ENCODE measurements around the gene LRRC2. TPM values are rescaled to one million over a fixed set of nuclear protein-coding genes. Genes with fewer than 3 reads are reported as not detected.

LRRC2 gene, protein sequence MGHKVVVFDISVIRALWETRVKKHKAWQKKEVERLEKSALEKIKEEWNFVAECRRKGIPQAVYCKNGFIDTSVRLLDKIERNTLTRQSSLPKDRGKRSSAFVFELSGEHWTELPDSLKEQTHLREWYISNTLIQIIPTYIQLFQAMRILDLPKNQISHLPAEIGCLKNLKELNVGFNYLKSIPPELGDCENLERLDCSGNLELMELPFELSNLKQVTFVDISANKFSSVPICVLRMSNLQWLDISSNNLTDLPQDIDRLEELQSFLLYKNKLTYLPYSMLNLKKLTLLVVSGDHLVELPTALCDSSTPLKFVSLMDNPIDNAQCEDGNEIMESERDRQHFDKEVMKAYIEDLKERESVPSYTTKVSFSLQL
- total RNA-seq, result 1 to 10 TPM; 1.8 to 2.8 (median 2.5) TPM
- long read RNA-seq, donor 1, full-length matches to known transcripts, result 1 of 1 reads
- long read RNA-seq, donor 1, partial matches to known transcripts, result 0 of 1 reads
- long read RNA-seq, donor 1, other reads (novel, unspliced or antisense), result 0 of 1 reads
- long read RNA-seq, donor 2, full-length matches to known transcripts, result 1 of 1 reads
- long read RNA-seq, donor 2, partial matches to known transcripts, result 0 of 1 reads
- long read RNA-seq, donor 2, other reads (novel, unspliced or antisense), result 0 of 1 reads

DNA sequence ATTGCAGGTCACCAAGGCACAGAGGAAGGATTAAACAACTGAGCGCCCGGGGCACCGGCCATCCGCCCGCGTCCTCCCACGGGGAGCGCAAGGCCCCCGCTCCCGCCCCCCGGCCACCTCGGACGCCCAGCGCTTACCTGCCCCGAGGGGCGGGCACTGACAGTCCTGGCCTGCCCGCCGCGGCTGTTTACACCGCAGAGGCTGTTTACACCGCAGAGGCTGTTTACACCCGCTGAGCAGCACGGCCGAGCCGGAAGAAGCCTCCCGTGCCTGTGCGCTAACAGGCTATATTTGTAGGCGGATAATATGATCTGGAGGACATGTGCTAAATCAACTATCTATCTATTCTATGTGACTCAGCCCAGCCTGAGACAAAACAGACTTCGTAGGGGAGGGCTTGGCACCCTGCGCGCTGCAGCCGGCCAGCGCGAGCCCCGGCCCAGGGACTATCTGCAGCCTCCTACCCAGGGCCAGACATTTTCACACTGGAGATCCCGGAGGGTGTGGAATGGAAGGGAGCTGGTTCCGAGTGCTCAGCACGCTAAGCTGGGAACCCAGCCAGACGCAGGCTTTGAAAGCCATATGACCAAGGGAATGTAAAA lies at the start of gene LRRC2:
TSS of gene LRRC2 (minus strand) at position 263 of the 602 bp plus-strand sequence. CDS start 14,711 bp downstream, outside the sequence.
- DNase-seq, result peak; percentile 57 to 63 (median 62)
- ATAC-seq, result peak; percentile 88
- Histone ChIP-seq H3K36me3 (ENCODE audit: low read depth) (no peaks in the 10 kb centered on the region), H3K4me3 (peak within 1 kb of the TSS; percentile 22), H3K9me3 (no peaks in the 10 kb centered on the region), H3K4me1 (ENCODE audit: low read depth) (peaks cover 4% of the 10 kb centered on the region)
- TF ChIP-seq, protein P1, sequence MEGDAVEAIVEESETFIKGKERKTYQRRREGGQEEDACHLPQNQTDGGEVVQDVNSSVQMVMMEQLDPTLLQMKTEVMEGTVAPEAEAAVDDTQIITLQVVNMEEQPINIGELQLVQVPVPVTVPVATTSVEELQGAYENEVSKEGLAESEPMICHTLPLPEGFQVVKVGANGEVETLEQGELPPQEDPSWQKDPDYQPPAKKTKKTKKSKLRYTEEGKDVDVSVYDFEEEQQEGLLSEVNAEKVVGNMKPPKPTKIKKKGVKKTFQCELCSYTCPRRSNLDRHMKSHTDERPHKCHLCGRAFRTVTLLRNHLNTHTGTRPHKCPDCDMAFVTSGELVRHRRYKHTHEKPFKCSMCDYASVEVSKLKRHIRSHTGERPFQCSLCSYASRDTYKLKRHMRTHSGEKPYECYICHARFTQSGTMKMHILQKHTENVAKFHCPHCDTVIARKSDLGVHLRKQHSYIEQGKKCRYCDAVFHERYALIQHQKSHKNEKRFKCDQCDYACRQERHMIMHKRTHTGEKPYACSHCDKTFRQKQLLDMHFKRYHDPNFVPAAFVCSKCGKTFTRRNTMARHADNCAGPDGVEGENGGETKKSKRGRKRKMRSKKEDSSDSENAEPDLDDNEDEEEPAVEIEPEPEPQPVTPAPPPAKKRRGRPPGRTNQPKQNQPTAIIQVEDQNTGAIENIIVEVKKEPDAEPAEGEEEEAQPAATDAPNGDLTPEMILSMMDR (IDR thresholded peaks at IDR 0.05), result no peak
- intact Hi-C loops (cut with DNase I, micrococcal nuclease), result no loop called here

DNA sequence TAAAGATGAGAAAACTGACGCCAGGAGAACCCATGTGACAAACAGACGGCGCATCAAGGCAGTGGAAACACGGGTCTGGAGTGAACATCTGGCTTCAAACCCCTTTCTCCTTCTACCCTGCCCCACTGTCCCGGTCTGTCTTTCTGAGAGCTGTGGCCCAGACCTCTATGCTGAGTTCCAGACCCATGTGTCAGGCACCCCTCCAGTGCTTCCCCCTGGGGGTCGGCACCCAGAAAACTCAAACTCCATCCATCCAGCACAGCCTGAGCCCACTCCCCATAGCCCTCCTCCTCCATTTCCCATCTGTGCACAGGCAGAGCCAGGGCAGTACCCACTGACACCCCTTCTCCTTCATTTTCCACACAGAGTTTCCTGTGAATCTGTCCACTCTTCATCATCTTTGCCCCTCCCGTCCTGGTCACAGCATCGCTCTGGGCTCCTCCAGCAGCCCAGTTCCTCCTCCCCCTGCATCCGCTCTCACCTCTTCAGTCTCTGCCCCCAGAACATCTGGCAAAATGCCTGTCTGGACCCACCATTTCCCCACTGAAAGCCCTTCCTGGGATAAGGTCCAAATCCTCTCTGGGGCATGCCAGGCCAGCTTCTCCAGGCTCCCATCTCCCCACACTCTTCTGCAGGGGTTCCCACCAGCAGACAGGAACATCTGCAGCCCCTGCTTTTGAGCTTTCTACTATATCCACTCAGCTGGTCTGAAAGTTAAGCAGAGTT lies 49.1 kb upstream of the LRRC2 start:
- Histone ChIP-seq H3K36me3 (ENCODE audit: low read depth) (no peaks in the 10 kb centered on the region), H3K4me3 (no peak overlapping the region), H3K4me1 (ENCODE audit: low read depth) (no peaks in the 10 kb centered on the region), H3K9me3 (no peaks in the 10 kb centered on the region)
- TF ChIP-seq, protein P1 (IDR thresholded peaks at IDR 0.05), result no peak
- ATAC-seq (no peak), DNase-seq (no peak)
- intact Hi-C loops (cut with DNase I, micrococcal nuclease), result no loop called here

DNA sequence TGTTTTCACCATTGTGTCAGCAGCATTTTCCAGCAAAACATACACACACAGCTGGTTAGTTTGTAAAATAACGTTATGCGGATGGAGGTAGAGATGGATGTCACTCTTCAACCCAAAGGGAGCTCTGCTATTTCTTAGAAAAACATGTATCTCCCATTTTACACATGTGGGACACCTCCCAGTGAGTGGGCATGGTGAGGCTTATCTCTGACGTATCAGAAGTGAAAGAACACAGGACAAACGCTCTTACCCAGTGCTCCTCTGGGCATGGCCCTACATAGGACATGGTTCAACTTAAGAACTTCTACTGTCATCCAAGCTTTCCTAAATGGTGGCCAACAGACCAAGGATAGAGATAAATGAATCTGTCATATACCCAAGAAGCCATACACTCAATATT lies 48.3 kb upstream of the LRRC2 start:
- intact Hi-C loops (cut with DNase I, micrococcal nuclease), result no loop called here
- ATAC-seq (no peak), DNase-seq (no peak)
- Histone ChIP-seq H3K9me3 (no peaks in the 10 kb centered on the region), H3K4me1 (ENCODE audit: low read depth) (no peaks in the 10 kb centered on the region), H3K36me3 (ENCODE audit: low read depth) (no peaks in the 10 kb centered on the region), H3K4me3 (no peak overlapping the region)
- TF ChIP-seq, protein P1 (IDR thresholded peaks at IDR 0.05), result no peak

DNA sequence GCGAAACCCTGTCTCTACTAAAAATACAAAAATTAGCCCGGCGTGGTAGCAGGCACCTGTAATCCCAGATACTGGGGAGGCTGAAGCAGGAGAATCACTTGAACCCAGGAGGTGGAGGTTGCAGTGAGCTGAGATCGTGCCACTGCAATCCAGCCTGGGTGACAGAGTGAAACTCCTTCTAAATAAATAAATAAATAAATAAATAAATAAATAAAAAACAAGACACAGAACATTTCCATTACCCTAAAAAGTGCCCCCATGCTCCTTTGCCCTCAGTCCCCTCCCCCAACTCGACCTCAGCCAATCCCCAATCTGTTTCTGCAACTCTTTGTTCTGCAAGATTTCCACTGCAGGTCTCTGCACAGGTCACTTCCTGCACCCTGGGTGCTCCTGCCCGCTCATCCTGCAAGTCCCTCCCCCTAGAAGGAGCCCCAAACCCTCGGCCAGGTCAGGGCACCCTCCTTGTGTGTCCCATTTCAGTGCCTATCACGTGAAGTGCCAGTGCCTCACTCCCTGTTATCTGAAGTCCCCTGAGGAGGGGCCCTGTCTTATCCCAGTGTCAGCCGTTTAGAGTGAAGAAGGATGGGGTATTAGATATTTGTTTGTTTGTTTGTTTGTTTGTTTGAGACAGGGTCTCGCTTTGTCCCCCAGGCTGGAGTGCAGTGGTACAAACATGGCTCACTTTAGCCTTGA lies 47.4 kb upstream of the LRRC2 start:
- intact Hi-C loops (cut with DNase I, micrococcal nuclease), result no loop called here

More for the DNA sequence above, 47.4 kb upstream of the LRRC2 start:
- Histone ChIP-seq H3K4me1 (ENCODE audit: low read depth) (no peaks in the 10 kb centered on the region), H3K4me3 (no peak overlapping the region), H3K36me3 (ENCODE audit: low read depth) (no peaks in the 10 kb centered on the region), H3K9me3 (no peaks in the 10 kb centered on the region)
- DNase-seq, result no peak
- no peak for ATAC-seq
- TF ChIP-seq, protein P1 (IDR thresholded peaks at IDR 0.05), result no peak
